Keratinocyte (primary cell): ENCODE measurements around the gene OSBPL8. TPM values are rescaled to one million over a fixed set of nuclear protein-coding genes. Genes with fewer than 3 reads are reported as not detected.

Experiments
- DNase-seq: peaks from one replicate; pipeline ENCODE4 v3.0.0-alpha.2; 2011; ENCODE audit warnings: low read depth, missing footprints, low spot score
- FAIRE-seq: peaks from 2 replicates; lab custom pipeline; 2011; peaks lifted over from hg19 to GRCh38; lab: Jason Lieb, UNC
- H2AFZ ChIP-seq: 2 replicates; pipeline ENCODE4 v1.6.0; 2012; ENCODE audit warnings: low read length, control low read depth, inconsistent platforms; ENCODE audit not compliant: control insufficient read depth
- H3K27ac ChIP-seq: 2 replicates; pipeline ENCODE4 v1.5.1; 2011; ENCODE audit warnings: low read length; ENCODE audit not compliant: control insufficient read depth, insufficient read depth
- H3K27me3 ChIP-seq: 3 replicates; pipeline ENCODE4 v1.6.0; 2011; ENCODE audit warnings: low read length; ENCODE audit not compliant: control insufficient read depth, insufficient read depth; ENCODE audit errors: extremely low read depth
- H3K36me3 ChIP-seq, 2 experiments: 2 replicates in 1 of 2; 3 replicates in 1 of 2; pipeline ENCODE4 v1.5.1; 2011; ENCODE audit warnings: low read length in 2 of 2, mild to moderate bottlenecking in 1 of 2; ENCODE audit not compliant: control insufficient read depth in 2 of 2, insufficient read depth in 2 of 2; ENCODE audit errors: extremely low read depth in 1 of 2
- H3K4me1 ChIP-seq: 3 replicates; pipeline ENCODE4 v1.5.1; 2011; ENCODE audit warnings: low read length; ENCODE audit not compliant: control insufficient read depth, insufficient read depth; ENCODE audit errors: extremely low read depth
- H3K4me2 ChIP-seq: 3 replicates; pipeline ENCODE4 v1.6.0; 2011; ENCODE audit warnings: low read depth, low read length; ENCODE audit not compliant: control insufficient read depth, insufficient read depth; ENCODE audit errors: extremely low read depth
- H3K4me3 ChIP-seq, 3 experiments: fragments of 200-600 bp in 1 of 3; sonication (generic) in 1 of 3; 2 replicates in 2 of 3; 3 replicates in 1 of 3; pipeline ENCODE4 v1.5.1; 2011 to 2016; ENCODE audit warnings: low read length in 3 of 3, mild to moderate bottlenecking in 3 of 3, control low read depth in 2 of 3, inconsistent platforms in 1 of 3, low read depth in 1 of 3, mixed read lengths in 1 of 3, mixed run types in 1 of 3, moderate library complexity in 1 of 3; ENCODE audit not compliant: control insufficient read depth in 2 of 3, insufficient read depth in 2 of 3; ENCODE audit errors: extremely low read depth in 1 of 3
- H3K79me2 ChIP-seq: 2 replicates; pipeline ENCODE4 v1.6.0; 2012; ENCODE audit warnings: low read length; ENCODE audit not compliant: control insufficient read depth, insufficient read depth
- H3K9ac ChIP-seq: 3 replicates; pipeline ENCODE4 v1.6.0; 2011; ENCODE audit warnings: low read length; ENCODE audit not compliant: control insufficient read depth, insufficient read depth; ENCODE audit errors: extremely low read depth
- H3K9me1 ChIP-seq: 3 replicates; pipeline ENCODE4 v1.6.0; 2011; ENCODE audit warnings: low read length; ENCODE audit not compliant: control insufficient read depth, insufficient read depth; ENCODE audit errors: extremely low read depth
- H3K9me3 ChIP-seq: 2 replicates; pipeline ENCODE4 v1.5.1; 2012; ENCODE audit warnings: low read depth, low read length; ENCODE audit not compliant: control insufficient read depth
- H4K20me1 ChIP-seq: 3 replicates; pipeline ENCODE4 v1.6.0; 2011; ENCODE audit warnings: low read length; ENCODE audit not compliant: control insufficient read depth, insufficient read depth; ENCODE audit errors: extremely low read depth
- EZH2 ChIP-seq: IDR thresholded peaks from one replicate; pipeline ENCODE4 v1.6.1; 2012; ENCODE audit warnings: inconsistent platforms, mild to moderate bottlenecking, low read length, moderate library complexity
- dilution Hi-C: fragments of 300-500 bp; cut with MboI; formaldehyde crosslinking; loops from one replicate; pipeline ENCODE4 v1.7.0; 2020; ENCODE audit warnings: low sequenced_read_pairs; ENCODE audit not compliant: extremely low pct_ligation_motif_present
- polyA plus RNA-seq, 5 experiments: library from polyadenylated mRNA; depleted of rRNA in 3 of 5; stranded (reverse) in 3 of 5; stranded (forward) in 1 of 5; unstranded in 1 of 5; fragments of >200 nt; gene quantifications; 1 replicate in 1 of 5; 2 replicates in 3 of 5; 3 replicates in 1 of 5; pipeline versions ENCODE4 v1.2.1 to v1.2.3, GENCODE V29; 2011 to 2012; ENCODE audit warnings: missing spikeins in 2 of 5, low read depth in 1 of 5, low replicate concordance in 1 of 5
- TF ChIP-seq, protein P1 (sequence below), 3 experiments: IDR thresholded peaks in 1 of 3; conservative IDR thresholded peaks in 1 of 3; optimal IDR thresholded peaks in 1 of 3; 2 replicates in 2 of 3; 3 replicates in 1 of 3; pipeline versions ENCODE3 to v1.5.1; 2011; ENCODE audit warnings: low read length in 3 of 3, mild to moderate bottlenecking in 3 of 3, moderate library complexity in 2 of 3, control low read depth in 1 of 3, inconsistent platforms in 1 of 3; ENCODE audit not compliant: insufficient read depth in 2 of 3; ENCODE audit errors: extremely low read depth in 1 of 3

The OSBPL8 gene
- polyA plus RNA-seq, 1 donor (not counting 4 experiments of a cell fraction or from before 2014, with no cell fraction given): 33.7 TPM

DNA sequence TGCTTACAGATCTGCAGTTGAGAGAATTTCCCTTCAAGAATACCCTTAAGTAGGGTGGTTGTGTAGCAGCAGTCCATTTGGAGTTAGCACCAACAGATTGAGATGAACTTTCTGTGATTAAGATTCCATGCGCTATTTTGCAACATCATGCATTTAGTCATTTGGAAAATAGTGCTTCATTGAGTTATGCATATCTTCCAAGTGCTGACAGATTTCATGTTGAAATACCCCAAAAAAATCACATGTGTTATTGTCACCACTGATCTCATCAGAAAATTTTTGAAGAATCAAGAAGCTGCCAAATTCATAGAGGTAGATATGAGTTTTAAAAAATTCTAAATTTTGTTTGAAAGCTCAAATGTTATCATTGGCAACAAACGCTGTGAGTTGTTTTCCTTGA is 35.5 kb upstream of the OSBPL8 start:
- TF ChIP-seq EZH2: no peak
- TF ChIP-seq, protein P1, sequence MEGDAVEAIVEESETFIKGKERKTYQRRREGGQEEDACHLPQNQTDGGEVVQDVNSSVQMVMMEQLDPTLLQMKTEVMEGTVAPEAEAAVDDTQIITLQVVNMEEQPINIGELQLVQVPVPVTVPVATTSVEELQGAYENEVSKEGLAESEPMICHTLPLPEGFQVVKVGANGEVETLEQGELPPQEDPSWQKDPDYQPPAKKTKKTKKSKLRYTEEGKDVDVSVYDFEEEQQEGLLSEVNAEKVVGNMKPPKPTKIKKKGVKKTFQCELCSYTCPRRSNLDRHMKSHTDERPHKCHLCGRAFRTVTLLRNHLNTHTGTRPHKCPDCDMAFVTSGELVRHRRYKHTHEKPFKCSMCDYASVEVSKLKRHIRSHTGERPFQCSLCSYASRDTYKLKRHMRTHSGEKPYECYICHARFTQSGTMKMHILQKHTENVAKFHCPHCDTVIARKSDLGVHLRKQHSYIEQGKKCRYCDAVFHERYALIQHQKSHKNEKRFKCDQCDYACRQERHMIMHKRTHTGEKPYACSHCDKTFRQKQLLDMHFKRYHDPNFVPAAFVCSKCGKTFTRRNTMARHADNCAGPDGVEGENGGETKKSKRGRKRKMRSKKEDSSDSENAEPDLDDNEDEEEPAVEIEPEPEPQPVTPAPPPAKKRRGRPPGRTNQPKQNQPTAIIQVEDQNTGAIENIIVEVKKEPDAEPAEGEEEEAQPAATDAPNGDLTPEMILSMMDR (optimal IDR thresholded peaks at IDR 0.05 in 1 of 3, IDR thresholded peaks at IDR 0.05 in 1 of 3, conservative IDR thresholded peaks at IDR 0.05 in 1 of 3; ENCODE audit: extremely low read depth in 1 of 3, insufficient read depth in 2 of 3, low read length in 3 of 3): no peak
- no peaks in the 10 kb centered on the region for H3K36me3 ChIP-seq
- H3K27ac ChIP-seq: no peak overlapping the region
- no peak for FAIRE-seq
- H3K79me2 ChIP-seq: no peaks in the 10 kb centered on the region
- DNase-seq: no peak
- no peak overlapping the region for H3K9ac ChIP-seq
- H3K9me3 ChIP-seq: no peaks in the 10 kb centered on the region
- H3K4me1 ChIP-seq: no peaks in the 10 kb centered on the region
- H3K4me2 ChIP-seq: no peak overlapping the region
- H3K9me1 ChIP-seq: no peaks in the 10 kb centered on the region
- dilution Hi-C loops: no loop called here
- no peaks in the 10 kb centered on the region for H3K27me3 ChIP-seq
- H4K20me1 ChIP-seq: no peaks in the 10 kb centered on the region
- no peak overlapping the region for H2AFZ ChIP-seq
- H3K4me3 ChIP-seq: no peak overlapping the region

DNA sequence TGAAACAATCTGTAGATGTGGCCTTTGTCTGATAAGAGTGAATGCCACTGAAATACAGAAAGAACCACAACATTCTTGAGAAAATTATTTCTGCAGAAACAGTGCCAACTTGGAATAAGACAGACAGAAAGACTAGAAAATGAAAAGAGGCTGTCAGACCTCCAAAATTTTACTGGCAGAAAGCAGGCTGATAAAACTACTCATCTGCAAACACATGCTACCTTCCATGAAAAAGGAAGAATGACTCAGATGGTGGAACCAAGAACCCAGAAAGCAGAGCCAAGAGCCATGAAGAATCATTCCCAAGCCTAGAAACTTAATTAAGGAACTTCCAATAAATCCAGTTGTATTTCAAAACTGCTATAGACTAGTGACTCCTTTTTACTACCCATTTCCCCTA is 31.9 kb upstream of the OSBPL8 start:
- Histone ChIP-seq H4K20me1 (no peaks in the 10 kb centered on the region), H3K4me3 (no peak overlapping the region), H3K9me1 (no peaks in the 10 kb centered on the region), H3K27ac (no peak overlapping the region), H3K4me2 (no peak overlapping the region), H3K9ac (no peak overlapping the region), H3K36me3 (no peaks in the 10 kb centered on the region), H3K4me1 (peaks cover 7% of the 10 kb centered on the region), H3K27me3 (no peaks in the 10 kb centered on the region), H2AFZ (no peak overlapping the region), H3K79me2 (no peaks in the 10 kb centered on the region), H3K9me3 (no peaks in the 10 kb centered on the region)
- TF ChIP-seq, protein P1 (optimal IDR thresholded peaks at IDR 0.05 in 1 of 3, IDR thresholded peaks at IDR 0.05 in 1 of 3, conservative IDR thresholded peaks at IDR 0.05 in 1 of 3; ENCODE audit: extremely low read depth in 1 of 3, insufficient read depth in 2 of 3, low read length in 3 of 3): no peak
- no peak for FAIRE-seq
- dilution Hi-C loops: no loop called here
- no peak for DNase-seq
